Ovary (tissue), 9 donors: ENCODE results near the gene ALAD. TPM values are rescaled to one million over a fixed set of nuclear protein-coding genes. Genes with fewer than 3 reads are reported as not detected.
A peak's percentile ranks its signal among the peaks of the same experiment; 100 is the strongest.

Experiments
- DNase-seq, 5 donors: peaks; one replicate each; pipeline ENCODE4 v3.0.0-alpha.2; 2019 to 2020
- H3K27ac ChIP-seq, 2 donors: fragments of 200-600 bp; one replicate each; pipeline versions ENCODE4 v1.5.1 to v1.8.0; 2019 to 2022
- H3K27me3 ChIP-seq: fragments of 200-600 bp; one replicate; pipeline ENCODE4 v1.8.0; 2022
- H3K36me3 ChIP-seq: fragments of 200-600 bp; sonication (generic); one replicate; pipeline ENCODE4 v1.5.1; 2019
- H3K4me1 ChIP-seq: one replicate; pipeline ENCODE4 v1.8.1; 2013; ENCODE audit warnings: mild to moderate bottlenecking, moderate library complexity; ENCODE audit not compliant: insufficient read depth
- H3K4me3 ChIP-seq: fragments of 200-600 bp; sonication (generic); one replicate; pipeline ENCODE4 v1.5.1; 2017
- H3K9me3 ChIP-seq, 2 donors: fragments of 200-600 bp in 1 of 2; sonication (generic) in 1 of 2; one replicate each; pipeline versions ENCODE4 v1.5.1 to v1.8.1; 2013 to 2019; ENCODE audit warnings: mild to moderate bottlenecking in 1 of 2, moderate library complexity in 1 of 2
- EP300 ChIP-seq: sonication (generic); formaldehyde crosslinking; IDR thresholded peaks from one replicate; pipeline ENCODE4 v1.6.1; 2017; ENCODE audit warnings: antibody characterized with exemption
- POLR2A ChIP-seq: fragments of 450-650 bp; IDR thresholded peaks from one replicate; pipeline ENCODE4 v1.6.1; 2017; ENCODE audit warnings: antibody characterized with exemption, mild to moderate bottlenecking, moderate library complexity
- WGBS, 3 donors: extraction: QIAGEN DNeasy Blood & Tissue Kit in 1 of 3; methylation state at CpG; one replicate each; pipeline versions ENCODE4 v1.1.5 to v1.1.7; 2013 to 2017; 5-methylcytosine and 5-hydroxymethylcytosine counted together
- intact Hi-C, 4 donors: fragments of 100-400 bp; cut with DNase I; formaldehyde crosslinking; loops; one replicate each; pipeline versions ENCODE4 v1.11.0 to v1.15.1; 2022 to 2023
- polyA plus RNA-seq, 2 donors: library from polyadenylated mRNA; stranded (reverse); fragments of 200-250 nt in 1 of 2; fragments of 350-450 nt in 1 of 2; fragmentation: Illumina TruSeq in 1 of 2; extraction: RNeasy Lipid Tissue Mini Kit (QIAGEN cat#74804) in 1 of 2; gene quantifications; one replicate each; pipeline ENCODE4 v1.2.3, GENCODE V29; 2013 to 2014
- total RNA-seq, 7 donors: library from RNA; depleted of rRNA in 2 of 7; stranded (reverse); fragments of >200 nt in 2 of 7; fragmentation: NEBNext Ultra II Directional in 3 of 7; extraction: Animal tissue kit (Norgen Biotek cat#: 25700) in 3 of 7; gene quantifications; one replicate each; pipeline versions ENCODE4 v1.1.0 to v1.2.4, GENCODE V29; 2016 to 2023
- TF ChIP-seq, protein P1 (sequence below), 3 donors: fragments of 450-650 bp in 2 of 3; fragments of 200-600 bp in 1 of 3; IDR thresholded peaks; one replicate each; pipeline versions ENCODE4 v1.5.1 to v1.8.0; 2016 to 2022; ENCODE audit warnings: antibody characterized with exemption in 3 of 3, mild to moderate bottlenecking in 1 of 3
- donor health status: DM: no; HTN: no; CAD: no; lungs with moderate emphysema.
- donor health status: DM: no; HTN: no; CAD: no.
- donor health status: Bipolar disorder and iron deficiency.
- donor health status: DM: yes; HTN: yes; CAD: no.
- donor health status: DM: no; HTN: no; CAD: no.
- donor health status: DM: yes; HTN: yes; CAD: no.

The ALAD gene
- total and polyA plus RNA-seq, 9 donors, result 14.3 to 59.3 (median 43.8) TPM

DNA sequence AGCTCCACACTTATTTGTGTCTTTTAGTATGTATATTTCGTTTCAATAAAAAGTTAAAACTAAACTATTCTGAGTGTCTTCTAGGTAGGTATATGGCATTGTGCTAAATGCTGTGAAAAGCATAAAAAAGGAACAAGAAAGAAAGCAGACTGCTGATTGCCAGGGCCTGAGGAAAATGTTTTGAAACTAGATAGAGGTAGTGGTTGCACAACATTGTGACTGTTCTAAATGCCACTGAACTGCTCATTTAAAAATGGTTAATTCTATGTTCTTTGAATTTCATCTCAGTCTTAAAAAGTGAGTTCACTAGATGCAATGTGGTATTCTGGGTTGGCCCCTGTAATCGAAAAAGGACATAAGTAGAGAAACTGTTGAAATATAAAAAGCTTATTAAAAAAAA, 2.6 kb upstream of the ALAD start:
- H3K36me3 ChIP-seq, result no peaks in the 10 kb centered on the region
- no peak overlapping the region for H3K27ac ChIP-seq
- H3K4me1 ChIP-seq, result peaks cover 4% of the 10 kb centered on the region
- H3K27me3 ChIP-seq, result no peaks in the 10 kb centered on the region
- intact Hi-C loops, result loop anchor here in 3 of 4 donors (5.0 to 10.0 kb wide), 3 partner anchors 99 to 131 kb away; partner anchors contain the start of genes CDC26 (in 1 of the 3), PRPF4 (in 1 of the 3) and RNF183 (in 1 of the 3)
- 76 to 82% (median 81%) methylated on average over 2 of the region's 2 CpGs for WGBS, 3 donors
- H3K9me3 ChIP-seq, result no peaks in the 10 kb centered on the region
- TF ChIP-seq, protein P1, sequence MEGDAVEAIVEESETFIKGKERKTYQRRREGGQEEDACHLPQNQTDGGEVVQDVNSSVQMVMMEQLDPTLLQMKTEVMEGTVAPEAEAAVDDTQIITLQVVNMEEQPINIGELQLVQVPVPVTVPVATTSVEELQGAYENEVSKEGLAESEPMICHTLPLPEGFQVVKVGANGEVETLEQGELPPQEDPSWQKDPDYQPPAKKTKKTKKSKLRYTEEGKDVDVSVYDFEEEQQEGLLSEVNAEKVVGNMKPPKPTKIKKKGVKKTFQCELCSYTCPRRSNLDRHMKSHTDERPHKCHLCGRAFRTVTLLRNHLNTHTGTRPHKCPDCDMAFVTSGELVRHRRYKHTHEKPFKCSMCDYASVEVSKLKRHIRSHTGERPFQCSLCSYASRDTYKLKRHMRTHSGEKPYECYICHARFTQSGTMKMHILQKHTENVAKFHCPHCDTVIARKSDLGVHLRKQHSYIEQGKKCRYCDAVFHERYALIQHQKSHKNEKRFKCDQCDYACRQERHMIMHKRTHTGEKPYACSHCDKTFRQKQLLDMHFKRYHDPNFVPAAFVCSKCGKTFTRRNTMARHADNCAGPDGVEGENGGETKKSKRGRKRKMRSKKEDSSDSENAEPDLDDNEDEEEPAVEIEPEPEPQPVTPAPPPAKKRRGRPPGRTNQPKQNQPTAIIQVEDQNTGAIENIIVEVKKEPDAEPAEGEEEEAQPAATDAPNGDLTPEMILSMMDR (IDR thresholded peaks at IDR 0.05), result no peak
- TF ChIP-seq EP300 (no peak), POLR2A (no peak)
- no peak overlapping the region for H3K4me3 ChIP-seq
- DNase-seq, result no peak

DNA sequence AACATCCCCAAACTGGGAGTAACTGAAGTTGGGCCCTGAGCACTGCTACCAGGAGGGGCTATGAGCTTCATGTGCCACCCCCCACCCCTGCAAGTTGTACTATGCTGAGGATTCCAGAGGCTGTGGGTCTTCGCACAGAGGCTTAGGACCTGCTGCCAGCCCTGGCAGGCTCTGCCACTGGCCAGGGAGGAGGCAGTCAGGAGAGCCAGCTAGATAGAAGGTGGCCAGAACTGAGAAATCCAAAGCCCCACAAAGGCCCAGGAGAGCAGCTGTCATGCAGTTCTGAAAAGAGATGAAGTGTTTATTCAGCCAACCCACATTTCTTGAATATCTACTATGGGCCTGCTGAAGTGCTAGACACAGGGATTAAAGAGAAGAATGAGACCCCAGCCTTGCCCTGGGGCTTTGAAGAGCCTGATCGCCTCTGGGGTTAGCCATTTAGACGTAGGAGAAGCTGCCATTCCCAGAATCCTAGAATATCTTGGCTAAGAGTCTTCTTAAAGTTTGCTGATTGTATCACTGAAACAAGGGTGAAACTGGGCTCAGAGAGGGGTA, 1.4 kb downstream of the ALAD start:
- Histone ChIP-seq H3K4me3 (no peak overlapping the region), H3K27ac (no peak overlapping the region)

DNA sequence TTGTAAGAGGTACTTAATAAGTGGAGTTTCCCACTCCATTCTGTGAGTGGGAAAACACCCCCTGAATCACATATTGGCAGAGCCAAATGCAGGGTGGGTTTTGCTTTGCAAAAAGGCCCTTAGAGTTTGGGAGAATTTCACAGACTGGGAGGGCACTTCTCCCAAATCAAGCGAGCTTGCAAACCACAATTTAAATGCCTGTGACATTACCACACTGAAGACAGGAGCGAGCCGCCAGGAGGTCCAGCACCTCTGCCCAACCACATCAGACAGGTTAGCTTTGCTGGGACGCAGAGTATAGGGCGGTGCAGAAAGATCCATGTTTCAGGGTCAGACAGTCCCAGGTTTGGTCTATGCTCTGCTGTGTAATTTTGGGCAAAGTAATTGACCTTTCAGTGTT, 2.3 kb downstream of the ALAD start:
- intact Hi-C loops, result no loop called here
- Histone ChIP-seq H3K27me3 (no peaks in the 10 kb centered on the region), H3K4me1 (peaks cover 6% of the 10 kb centered on the region), H3K27ac (peak overlapping the region in 1 of 2 donors; percentile 3), H3K4me3 (no peak overlapping the region), H3K36me3 (no peaks in the 10 kb centered on the region), H3K9me3 (no peaks in the 10 kb centered on the region)
- TF ChIP-seq POLR2A, result no peak
- TF ChIP-seq EP300, result no peak
- TF ChIP-seq, protein P1 (IDR thresholded peaks at IDR 0.05), result no peak
- DNase-seq, result no peak
- 66 to 91% (median 72%) methylated on average over 5 of the region's 5 CpGs for WGBS, 3 donors

More for the DNA sequence above, 1.4 kb downstream of the ALAD start:
- DNase-seq, result no peak
- Histone ChIP-seq H3K27me3 (no peaks in the 10 kb centered on the region), H3K9me3 (no peaks in the 10 kb centered on the region), H3K4me1 (peaks cover 6% of the 10 kb centered on the region), H3K36me3 (no peaks in the 10 kb centered on the region)
- 76 to 85% (median 82%) methylated on average over 3 of the region's 3 CpGs for WGBS, 3 donors
- TF ChIP-seq, protein P1 (IDR thresholded peaks at IDR 0.05), result no peak
- TF ChIP-seq EP300 (no peak), POLR2A (no peak)
- intact Hi-C loops, result loop anchor here in 3 of 4 donors (5.0 to 10.0 kb wide), 3 partner anchors 95 to 127 kb away; partner anchors contain the start of genes CDC26 (in 1 of the 3), PRPF4 (in 1 of the 3) and RNF183 (in 1 of the 3)

DNA sequence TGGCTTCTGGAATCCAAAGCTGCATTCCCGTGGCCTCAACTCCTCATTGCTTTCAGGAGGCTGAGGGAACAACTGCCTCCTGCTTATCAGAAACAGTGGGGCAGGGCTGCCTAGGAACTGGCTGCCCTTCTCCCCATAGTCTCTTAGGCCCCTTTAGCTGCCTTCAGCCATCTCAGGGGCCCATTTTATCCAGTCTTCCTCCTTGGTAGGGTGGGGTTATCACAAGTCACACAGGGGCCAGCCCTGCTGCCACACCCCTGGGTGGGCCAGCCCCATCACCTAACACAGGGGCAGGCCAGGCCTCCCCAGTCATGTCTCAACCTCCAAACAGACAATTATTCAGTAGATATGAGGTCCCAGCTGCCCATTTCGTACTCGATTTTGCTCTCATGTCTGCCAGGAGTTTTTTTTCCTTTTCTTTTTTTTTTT, 3.9 kb downstream of the ALAD start:
- Histone ChIP-seq H3K27me3 (no peaks in the 10 kb centered on the region), H3K36me3 (no peaks in the 10 kb centered on the region), H3K9me3 (no peaks in the 10 kb centered on the region), H3K4me3 (no peak overlapping the region), H3K27ac (no peak overlapping the region), H3K4me1 (peaks cover 6% of the 10 kb centered on the region)
- 63 to 80% (median 67%) methylated on average over 3 of the region's 3 CpGs for WGBS, 3 donors
- DNase-seq, result no peak
- intact Hi-C loops, result no loop called here
- TF ChIP-seq POLR2A (no peak), EP300 (no peak)
- TF ChIP-seq, protein P1 (IDR thresholded peaks at IDR 0.05), result no peak
